Putamen (tissue), 1 donor: ENCODE measurements around the gene SYPL2.

ENCODE experiments used
- DNase-seq: peaks from one replicate; pipeline ENCODE4 v3.0.0-alpha.2; 2016; ENCODE audit warnings: low spot score

SYPL2 gene

GRCh38 chr1:109492779-109493178, 26.4 kb downstream of the SYPL2 start:
- DNase-seq: no peak

- peak; percentile 39 for DNase-seq
These were observed 26.9 kb downstream of the SYPL2 start for GRCh38 chr1:109493227-109493626.

GRCh38 chr1:109493805-109494539, 27.6 kb downstream of the SYPL2 start, which contains the start of gene CYB561D1:
Gene CYB561D1, plus strand, starts transcription at chr1:109494094. Its CDS starts 46 bp downstream, at chr1:109494140.
- DNase-seq: peak; percentile 86

- DNase-seq: no peak
These were observed 29.4 kb downstream of the SYPL2 start for GRCh38 chr1:109495738-109496137.

GRCh38 chr1:109497449-109498160, 31.3 kb downstream of the SYPL2 start:
- DNase-seq: no peak

- peak; percentile 68 for DNase-seq
These were observed 31.9 kb downstream of the SYPL2 start for GRCh38 chr1:109498161-109498801.

GRCh38 chr1:109499081-109499480, 32.7 kb downstream of the SYPL2 start:
- no peak for DNase-seq

GRCh38 chr1:109499661-109500536, 33.6 kb downstream of the SYPL2 start:
- peak; percentile 34 for DNase-seq

GRCh38 chr1:109500941-109501381, 34.6 kb downstream of the SYPL2 start:
- DNase-seq: no peak

- DNase-seq: no peak
These were observed 35.5 kb downstream of the SYPL2 start for GRCh38 chr1:109501644-109502363.

- no peak for DNase-seq
These were observed 36.1 kb downstream of the SYPL2 start for GRCh38 chr1:109502364-109502851.

GRCh38 chr1:109503935-109504334, 37.6 kb downstream of the SYPL2 start:
- no peak for DNase-seq

- DNase-seq: no peak
These were observed 38.6 kb downstream of the SYPL2 start for GRCh38 chr1:109504974-109505373.

- DNase-seq: no peak
These were observed 41.9 kb downstream of the SYPL2 start for GRCh38 chr1:109508001-109508872.

GRCh38 chr1:109508873-109509175, 42.5 kb downstream of the SYPL2 start:
- no peak for DNase-seq

- peak; percentile 42 for DNase-seq
These were observed 43.1 kb downstream of the SYPL2 start, which contains the start of gene AMIGO1 for GRCh38 chr1:109509176-109510134. Gene AMIGO1, minus strand, starts transcription at chr1:109509727. Its CDS starts 815 bp downstream, at chr1:109508912.

- DNase-seq: no peak
These were observed 46.9 kb downstream of the SYPL2 start for GRCh38 chr1:109513110-109513710.

- no peak for DNase-seq
These were observed 48.5 kb downstream of the SYPL2 start for GRCh38 chr1:109514846-109515245.
